Erythroblast (primary cell): Measurements from ENCODE around the gene PLXNA2.

Experiments
- GATA1 ChIP-seq: IDR thresholded peaks from 2 replicates; pipeline ENCODE4 v1.6.1; 2011; ENCODE audit warnings: low read depth, mild to moderate bottlenecking, control low read depth, low read length, moderate library complexity
- POLR2A ChIP-seq: IDR thresholded peaks from 2 replicates; pipeline ENCODE4 v1.6.1; 2011; ENCODE audit warnings: mild to moderate bottlenecking, low read length

- TF ChIP-seq POLR2A (no peak), GATA1 (no peak)
These were observed 243.7 kb downstream of the PLXNA2 start for GRCh38 chr1:208000504-208000903.
